Caco-2 (cell line): ENCODE data around the gene MRTFA. TPM values are rescaled to one million over a fixed set of nuclear protein-coding genes. Genes with fewer than 3 reads are reported as not detected.
"Not testable (repeated sequence)": the region's sequence is repeated elsewhere in the genome, so short reads cannot be mapped to it uniquely, and the experiment has no call there.

Experiments used
- BruUV-seq: library from RNA; stranded (reverse); fragments of 400-500 nt; replicated peaks from 2 replicates; lab custom pipeline; 2021; lab: Mats Ljungman, UMichigan
- CTCF ChIA-PET: fragments of 300-600 bp; sonication (Branson Sonifier 250); formaldehyde crosslinking; loops from one replicate; lab custom pipeline; 2022; ENCODE audit warnings: antibody characterized with exemption; lab: Charles Lee
- POLR2A ChIA-PET: fragments of 300-600 bp; sonication (Branson Sonifier 250); formaldehyde crosslinking; loops from one replicate; lab custom pipeline; 2022; ENCODE audit warnings: antibody characterized with exemption; lab: Charles Lee
- DNase-seq, 2 experiments: peaks; one replicate each; pipeline versions ENCODE4 v3.0.0 to v3.0.0-alpha.2; 2020 to 2022
- H3K27me3 ChIP-seq: replicated peaks from 2 replicates; pipeline ENCODE4 v1.6.0; 2011; ENCODE audit warnings: low read length; ENCODE audit not compliant: control insufficient read depth, insufficient read depth
- H3K36me3 ChIP-seq: 2 replicates; pipeline ENCODE4 v1.5.1; 2011; ENCODE audit warnings: low read length; ENCODE audit not compliant: control insufficient read depth, insufficient read depth
- H3K4me1 ChIP-seq: fragments of 250-450 bp; sonication (Bioruptor Pico); 2 replicates; pipeline ENCODE4 v1.5.1; 2020; ENCODE audit warnings: mild to moderate bottlenecking
- H3K4me3 ChIP-seq: 2 replicates; pipeline ENCODE4 v1.5.1; 2011; ENCODE audit warnings: low read depth, mild to moderate bottlenecking, control low read depth, low read length
- H3K9me3 ChIP-seq: fragments of 250-450 bp; sonication (Bioruptor Pico); 2 replicates; pipeline ENCODE4 v1.5.1; 2020; ENCODE audit warnings: mild to moderate bottlenecking, moderate library complexity
- H3K27ac Mint-ChIP-seq: one replicate; pipeline ENCODE4 v1.8.0; 2022; ENCODE audit warnings: mixed read lengths; ENCODE audit not compliant: unreplicated experiment
- H3K27me3 Mint-ChIP-seq: one replicate; pipeline ENCODE4 v1.8.0; 2022; ENCODE audit warnings: mixed read lengths; ENCODE audit not compliant: insufficient read depth, unreplicated experiment
- H3K36me3 Mint-ChIP-seq: one replicate; pipeline ENCODE4 v1.8.0; 2022; ENCODE audit warnings: mild to moderate bottlenecking, mixed read lengths; ENCODE audit not compliant: insufficient read depth, unreplicated experiment
- H3K4me1 Mint-ChIP-seq: one replicate; pipeline ENCODE4 v1.8.0; 2022; ENCODE audit warnings: low read depth, mixed read lengths; ENCODE audit not compliant: unreplicated experiment
- H3K4me3 Mint-ChIP-seq: one replicate; pipeline ENCODE4 v1.8.0; 2022; ENCODE audit warnings: mild to moderate bottlenecking, moderate library complexity, mixed read lengths; ENCODE audit not compliant: unreplicated experiment
- H3K9me3 Mint-ChIP-seq: one replicate; pipeline ENCODE4 v1.8.0; 2022; ENCODE audit warnings: mixed read lengths; ENCODE audit not compliant: unreplicated experiment
- CTCF ChIP-seq, 2 experiments: fragments of 200-600 bp in 1 of 2; IDR thresholded peaks; 1 replicate in 1 of 2; 2 replicates in 1 of 2; pipeline versions ENCODE4 v1.5.1 to v1.8.0; 2011 to 2022; ENCODE audit warnings: antibody characterized with exemption in 1 of 2, control low read depth in 1 of 2, inconsistent platforms in 1 of 2, low read depth in 1 of 2, low read length in 1 of 2, mild to moderate bottlenecking in 1 of 2, moderate library complexity in 1 of 2; ENCODE audit not compliant: insufficient read depth in 1 of 2, severe bottlenecking in 1 of 2, unreplicated experiment in 1 of 2
- intact Hi-C: fragments of 100-400 bp; cut with micrococcal nuclease; formaldehyde crosslinking; loops from one replicate; pipeline ENCODE4 v1.10.0; 2022; ENCODE audit not compliant: unreplicated experiment
- total RNA-seq: library from RNA; stranded (reverse); gene quantifications from 2 replicates; pipeline ENCODE4 v1.2.3, GENCODE V29; 2022

MRTFA gene
- total RNA-seq, 1 experiment from 2014 or later: 38.7 TPM

GRCh38 chr22:40679249-40679963, 42.9 kb upstream of the MRTFA start, which contains the start of gene MCHR1:
Gene MCHR1, plus strand, starts transcription at chr22:40679484. Its CDS starts 169 bp downstream, at chr22:40679653.
- TF ChIP-seq CTCF (IDR thresholded peaks at IDR 0.05; ENCODE audit: insufficient read depth in 1 of 2, low read depth in 1 of 2, low read length in 1 of 2, severe bottlenecking in 1 of 2, unreplicated experiment in 1 of 2): no peak
- Mint-ChIP-seq H3K4me3 (no peak within 1 kb of the TSS), H3K4me1 (peaks cover 12% of the 10 kb centered on the region), H3K27ac (no peak within 1 kb of the TSS), H3K9me3 (no peaks in the 10 kb centered on the region), H3K36me3 (peaks cover 6% of the 10 kb centered on the region), H3K27me3 (no peaks in the 10 kb centered on the region)
- H3K27me3 ChIP-seq: no peaks in the 10 kb centered on the region
- ChIA-PET CTCF (interaction anchor here (1.1 to 1.3 kb wide), 2 partner anchors 32 to 80 kb away, joined by 4 to 7 read pairs; no protein-coding TSS in a partner anchor), POLR2A (no interaction called here)
- no peaks in the 10 kb centered on the region for H3K36me3 ChIP-seq
- no peaks in the 10 kb centered on the region for H3K4me1 ChIP-seq
- no peaks in the 10 kb centered on the region for H3K9me3 ChIP-seq
- H3K4me3 ChIP-seq: no peak within 1 kb of the TSS
- intact Hi-C loops: no loop called here
- DNase-seq: no peak
- BruUV-seq: no TSS peak

GRCh38 chr22:40678493-40679248, 42.2 kb upstream of the MRTFA start:
- no peak for TF ChIP-seq CTCF (IDR thresholded peaks at IDR 0.05; ENCODE audit: insufficient read depth in 1 of 2, low read depth in 1 of 2, low read length in 1 of 2, severe bottlenecking in 1 of 2, unreplicated experiment in 1 of 2)
- Mint-ChIP-seq H3K27ac (no peak overlapping the region), H3K4me1 (peaks cover 12% of the 10 kb centered on the region), H3K36me3 (peaks cover 6% of the 10 kb centered on the region), H3K27me3 (no peaks in the 10 kb centered on the region), H3K9me3 (no peaks in the 10 kb centered on the region), H3K4me3 (no peak overlapping the region)
- POLR2A ChIA-PET: no interaction called here
- Histone ChIP-seq H3K9me3 (no peaks in the 10 kb centered on the region), H3K4me3 (no peak overlapping the region), H3K4me1 (no peaks in the 10 kb centered on the region), H3K36me3 (no peaks in the 10 kb centered on the region), H3K27me3 (no peaks in the 10 kb centered on the region)
- intact Hi-C loops: no loop called here
- CTCF ChIA-PET: no interaction called here
- BruUV-seq: no TSS peak
- no peak for DNase-seq

- intact Hi-C loops: no loop called here
- Histone ChIP-seq H3K27me3 (no peaks in the 10 kb centered on the region), H3K9me3 (no peaks in the 10 kb centered on the region), H3K4me3 (no peak overlapping the region), H3K36me3 (no peaks in the 10 kb centered on the region), H3K4me1 (no peaks in the 10 kb centered on the region)
- CTCF ChIA-PET: no interaction called here
- BruUV-seq: no TSS peak
- peaks cover 6% of the 10 kb centered on the region for H3K36me3 Mint-ChIP-seq
- no peaks in the 10 kb centered on the region for H3K4me1 Mint-ChIP-seq
- H3K27me3 Mint-ChIP-seq: no peaks in the 10 kb centered on the region
- no peak overlapping the region for H3K4me3 Mint-ChIP-seq
- no peaks in the 10 kb centered on the region for H3K9me3 Mint-ChIP-seq
- H3K27ac Mint-ChIP-seq: no peak overlapping the region
- no peak for DNase-seq
- TF ChIP-seq CTCF (IDR thresholded peaks at IDR 0.05; ENCODE audit: insufficient read depth in 1 of 2, low read depth in 1 of 2, low read length in 1 of 2, severe bottlenecking in 1 of 2, unreplicated experiment in 1 of 2): no peak
- POLR2A ChIA-PET: no interaction called here
These were observed 40.1 kb upstream of the MRTFA start for GRCh38 chr22:40676644-40677043.

GRCh38 chr22:40676166-40676565, 39.6 kb upstream of the MRTFA start:
- H3K36me3 Mint-ChIP-seq, H3K27ac Mint-ChIP-seq, BruUV-seq, H3K4me3 Mint-ChIP-seq, H3K4me1 Mint-ChIP-seq, H3K4me1 ChIP-seq, H3K9me3 ChIP-seq, H3K9me3 Mint-ChIP-seq, H3K27me3 Mint-ChIP-seq, intact Hi-C loops, CTCF ChIA-PET, H3K36me3 ChIP-seq, DNase-seq, H3K4me3 ChIP-seq, H3K27me3 ChIP-seq, POLR2A ChIA-PET: not testable (repeated sequence)
